WTC11 (cell line): ENCODE measurements around the gene PIGN. TPM values are rescaled to one million over a fixed set of nuclear protein-coding genes. Genes with fewer than 3 reads are reported as not detected.

ENCODE experiments used
- ATAC-seq: fragments of 200-7000 bp; cut with Tn5 transposase; 2 replicates; pipeline ENCODE4 v1.10.0; 2021; ENCODE audit warnings: mild to moderate bottlenecking, moderate library complexity
- CTCF ChIA-PET: fragments of 300-600 bp; sonication (Branson Sonifier 250); formaldehyde crosslinking; loops from one replicate; lab custom pipeline; 2021; ENCODE audit warnings: antibody characterized with exemption; lab: Charles Lee
- POLR2A ChIA-PET: fragments of 350-600 bp; sonication (Branson Sonifier 250); formaldehyde crosslinking; loops from one replicate; lab custom pipeline; 2021; ENCODE audit warnings: antibody characterized with exemption; lab: Charles Lee
- DNase-seq: peaks from one replicate; pipeline ENCODE4 v3.0.0; 2021; ENCODE audit warnings: low spot score
- H3K27ac Mint-ChIP-seq: 2 replicates; pipeline ENCODE4 v1.8.0; 2021; ENCODE audit warnings: mixed read lengths
- H3K27me3 Mint-ChIP-seq: 2 replicates; pipeline ENCODE4 v1.8.0; 2021; ENCODE audit warnings: low read depth, mild to moderate bottlenecking, moderate library complexity, mixed read lengths
- H3K36me3 Mint-ChIP-seq: 2 replicates; pipeline ENCODE4 v1.8.0; 2021; ENCODE audit warnings: mixed read lengths
- H3K4me1 Mint-ChIP-seq: 2 replicates; pipeline ENCODE4 v1.8.0; 2022; ENCODE audit warnings: mixed read lengths
- H3K4me3 Mint-ChIP-seq: 2 replicates; pipeline ENCODE4 v1.8.0; 2021; ENCODE audit warnings: mild to moderate bottlenecking, moderate library complexity, mixed read lengths
- H3K9me3 Mint-ChIP-seq: 2 replicates; pipeline ENCODE4 v1.8.0; 2021; ENCODE audit warnings: mixed read lengths
- CDX4 ChIP-seq: fragments of 250-450 bp; sonication (Bioruptor Pico); IDR thresholded peaks from 2 replicates; pipeline ENCODE4 v1.9.0; 2021; ENCODE audit warnings: moderate library complexity, mild to moderate bottlenecking, inconsistent platforms, borderline replicate concordance
- CREM ChIP-seq: sonication (generic); formaldehyde crosslinking; IDR thresholded peaks from 2 replicates; pipeline ENCODE4 v1.8.1; 2022; ENCODE audit warnings: mild to moderate bottlenecking, missing genetic modification reagents, moderate library complexity
- ELF4 ChIP-seq: sonication (generic); formaldehyde crosslinking; IDR thresholded peaks from 2 replicates; pipeline ENCODE4 v1.8.1; 2022; ENCODE audit warnings: low read depth, mild to moderate bottlenecking, moderate library complexity, missing genetic modification reagents
- FOXP1 ChIP-seq: sonication (generic); formaldehyde crosslinking; IDR thresholded peaks from 2 replicates; pipeline ENCODE4 v1.8.0; 2022; ENCODE audit warnings: missing genetic modification reagents, mild to moderate bottlenecking, moderate library complexity, borderline replicate concordance
- GRHL2 ChIP-seq: fragments of 250-450 bp; sonication (Bioruptor Pico); IDR thresholded peaks from 2 replicates; pipeline ENCODE4 v1.8.0; 2022; ENCODE audit warnings: mild to moderate bottlenecking, moderate library complexity; ENCODE audit not compliant: insufficient replicate concordance, severe bottlenecking
- MYBL2 ChIP-seq: sonication (generic); formaldehyde crosslinking; IDR thresholded peaks from 2 replicates; pipeline ENCODE4 v1.8.1; 2023; ENCODE audit warnings: mild to moderate bottlenecking, moderate library complexity, missing genetic modification reagents
- PRRX2 ChIP-seq: fragments of 250-450 bp; sonication (Bioruptor Pico); IDR thresholded peaks from 2 replicates; pipeline ENCODE4 v1.8.0; 2021; ENCODE audit warnings: mild to moderate bottlenecking
- RORB ChIP-seq: fragments of 250-450 bp; sonication (Bioruptor Pico); IDR thresholded peaks from 2 replicates; pipeline ENCODE4 v1.9.0; 2021; ENCODE audit warnings: mild to moderate bottlenecking
- SMAD4 ChIP-seq: sonication (generic); formaldehyde crosslinking; IDR thresholded peaks from 2 replicates; pipeline ENCODE4 v1.8.0; 2022; ENCODE audit warnings: mild to moderate bottlenecking, missing genetic modification reagents
- SP1 ChIP-seq: sonication (generic); formaldehyde crosslinking; conservative IDR thresholded peaks from 2 replicates; pipeline ENCODE4 v1.8.1; 2022; ENCODE audit warnings: missing genetic modification reagents
- USF1 ChIP-seq: sonication (generic); formaldehyde crosslinking; IDR thresholded peaks from 2 replicates; pipeline ENCODE4 v1.8.0; 2022; ENCODE audit warnings: mild to moderate bottlenecking, missing genetic modification reagents
- ZBTB21 ChIP-seq: sonication (generic); formaldehyde crosslinking; IDR thresholded peaks from 2 replicates; pipeline ENCODE4 v1.8.1; 2023; ENCODE audit warnings: mild to moderate bottlenecking, missing genetic modification reagents, borderline replicate concordance
- ZNF121 ChIP-seq: sonication (generic); formaldehyde crosslinking; IDR thresholded peaks from 2 replicates; pipeline ENCODE4 v1.8.0; 2023; ENCODE audit warnings: missing genetic modification reagents
- ZNF232 ChIP-seq: sonication (generic); formaldehyde crosslinking; IDR thresholded peaks from 2 replicates; pipeline ENCODE4 v1.8.0; 2022; ENCODE audit warnings: mild to moderate bottlenecking, missing genetic modification reagents
- ZNF263 ChIP-seq: sonication (generic); formaldehyde crosslinking; IDR thresholded peaks from 2 replicates; pipeline ENCODE4 v1.8.1; 2022; ENCODE audit warnings: low read depth, mild to moderate bottlenecking, moderate library complexity, missing genetic modification reagents
- ZNF281 ChIP-seq: sonication (generic); formaldehyde crosslinking; IDR thresholded peaks from 2 replicates; pipeline ENCODE4 v1.8.0; 2023; ENCODE audit warnings: mild to moderate bottlenecking, missing genetic modification reagents
- ZNF671 ChIP-seq: fragments of 250-450 bp; sonication (Bioruptor Pico); IDR thresholded peaks from 2 replicates; pipeline ENCODE4 v1.8.0; 2021; ENCODE audit warnings: mild to moderate bottlenecking
- ZSCAN18 ChIP-seq: fragments of 250-450 bp; sonication (Bioruptor Pico); IDR thresholded peaks from 2 replicates; pipeline ENCODE4 v2.1.2; 2022; ENCODE audit warnings: mild to moderate bottlenecking, moderate library complexity
- total RNA-seq: library from RNA; stranded (reverse); gene quantifications from 3 replicates; pipeline ENCODE4 v1.2.3, GENCODE V29; 2021
- TF ChIP-seq, protein P1 (sequence below): fragments of 250-450 bp; sonication (Bioruptor Pico); IDR thresholded peaks from 2 replicates; pipeline ENCODE4 v1.9.0; 2021; ENCODE audit warnings: mild to moderate bottlenecking
- TF ChIP-seq, protein P2 (sequence below): sonication (generic); formaldehyde crosslinking; IDR thresholded peaks from 2 replicates; pipeline ENCODE4 v1.8.1; 2022; ENCODE audit warnings: low read depth, missing genetic modification reagents, borderline replicate concordance
- TF ChIP-seq, protein P3 (sequence below): sonication (generic); formaldehyde crosslinking; IDR thresholded peaks from 2 replicates; pipeline ENCODE4 v1.8.1; 2022; ENCODE audit warnings: missing genetic modification reagents, borderline replicate concordance

PIGN gene
- total RNA-seq, 1 experiment from 2014 or later: 23.4 TPM

DNA sequence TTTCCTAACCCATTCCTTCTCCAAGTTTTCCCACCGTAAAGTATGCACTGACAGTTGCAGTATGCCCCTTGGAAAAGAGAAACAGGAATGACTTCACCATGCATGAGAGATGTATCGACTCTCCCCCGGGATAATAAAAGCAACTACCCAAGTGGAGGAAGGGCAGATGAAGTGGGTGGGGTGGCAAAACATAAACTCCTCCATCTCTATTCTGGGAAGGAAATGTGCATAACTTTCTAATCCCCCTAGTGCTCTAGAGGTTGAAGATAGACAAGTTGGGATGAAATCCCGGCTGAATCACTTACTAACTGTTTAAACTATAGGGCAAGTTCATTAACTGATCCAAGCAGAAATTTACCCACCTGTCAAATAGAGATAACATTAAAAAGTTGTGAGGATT lies 89.2 kb downstream of the PIGN start (continued):
- TF ChIP-seq, protein P1, sequence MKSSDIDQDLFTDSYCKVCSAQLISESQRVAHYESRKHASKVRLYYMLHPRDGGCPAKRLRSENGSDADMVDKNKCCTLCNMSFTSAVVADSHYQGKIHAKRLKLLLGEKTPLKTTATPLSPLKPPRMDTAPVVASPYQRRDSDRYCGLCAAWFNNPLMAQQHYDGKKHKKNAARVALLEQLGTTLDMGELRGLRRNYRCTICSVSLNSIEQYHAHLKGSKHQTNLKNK (CRISPR knock-in tag): no peak
- TF ChIP-seq MYBL2 (CRISPR knock-in tag): no peak
- no peak for TF ChIP-seq ZNF263

GRCh38 chr18:62091487-62092120 lies 95.3 kb downstream of the PIGN start:
- no peaks in the 10 kb centered on the region for H3K27me3 Mint-ChIP-seq
- DNase-seq (no peak), ATAC-seq (no peak)
- H3K9me3 Mint-ChIP-seq: no peaks in the 10 kb centered on the region
- no peak for TF ChIP-seq ZNF281 (CRISPR knock-in tag)
- no peak for TF ChIP-seq ZNF671 (CRISPR knock-in tag)
- TF ChIP-seq, protein P2, sequence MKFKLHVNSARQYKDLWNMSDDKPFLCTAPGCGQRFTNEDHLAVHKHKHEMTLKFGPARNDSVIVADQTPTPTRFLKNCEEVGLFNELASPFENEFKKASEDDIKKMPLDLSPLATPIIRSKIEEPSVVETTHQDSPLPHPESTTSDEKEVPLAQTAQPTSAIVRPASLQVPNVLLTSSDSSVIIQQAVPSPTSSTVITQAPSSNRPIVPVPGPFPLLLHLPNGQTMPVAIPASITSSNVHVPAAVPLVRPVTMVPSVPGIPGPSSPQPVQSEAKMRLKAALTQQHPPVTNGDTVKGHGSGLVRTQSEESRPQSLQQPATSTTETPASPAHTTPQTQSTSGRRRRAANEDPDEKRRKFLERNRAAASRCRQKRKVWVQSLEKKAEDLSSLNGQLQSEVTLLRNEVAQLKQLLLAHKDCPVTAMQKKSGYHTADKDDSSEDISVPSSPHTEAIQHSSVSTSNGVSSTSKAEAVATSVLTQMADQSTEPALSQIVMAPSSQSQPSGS: no peak
- TF ChIP-seq ZNF121 (CRISPR knock-in tag): no peak
- TF ChIP-seq, protein P3, sequence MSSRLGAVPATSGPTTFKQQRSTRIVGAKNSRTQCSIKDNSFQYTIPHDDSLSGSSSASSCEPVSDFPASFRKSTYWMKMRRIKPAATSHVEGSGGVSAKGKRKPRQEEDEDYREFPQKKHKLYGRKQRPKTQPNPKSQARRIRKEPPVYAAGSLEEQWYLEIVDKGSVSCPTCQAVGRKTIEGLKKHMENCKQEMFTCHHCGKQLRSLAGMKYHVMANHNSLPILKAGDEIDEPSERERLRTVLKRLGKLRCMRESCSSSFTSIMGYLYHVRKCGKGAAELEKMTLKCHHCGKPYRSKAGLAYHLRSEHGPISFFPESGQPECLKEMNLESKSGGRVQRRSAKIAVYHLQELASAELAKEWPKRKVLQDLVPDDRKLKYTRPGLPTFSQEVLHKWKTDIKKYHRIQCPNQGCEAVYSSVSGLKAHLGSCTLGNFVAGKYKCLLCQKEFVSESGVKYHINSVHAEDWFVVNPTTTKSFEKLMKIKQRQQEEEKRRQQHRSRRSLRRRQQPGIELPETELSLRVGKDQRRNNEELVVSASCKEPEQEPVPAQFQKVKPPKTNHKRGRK: no peak
- ChIA-PET POLR2A (no interaction called here), CTCF (no interaction called here)
- no peaks in the 10 kb centered on the region for H3K36me3 Mint-ChIP-seq
- no peaks in the 10 kb centered on the region for H3K4me1 Mint-ChIP-seq
- H3K4me3 Mint-ChIP-seq: no peak overlapping the region
- H3K27ac Mint-ChIP-seq: no peak overlapping the region

DNA sequence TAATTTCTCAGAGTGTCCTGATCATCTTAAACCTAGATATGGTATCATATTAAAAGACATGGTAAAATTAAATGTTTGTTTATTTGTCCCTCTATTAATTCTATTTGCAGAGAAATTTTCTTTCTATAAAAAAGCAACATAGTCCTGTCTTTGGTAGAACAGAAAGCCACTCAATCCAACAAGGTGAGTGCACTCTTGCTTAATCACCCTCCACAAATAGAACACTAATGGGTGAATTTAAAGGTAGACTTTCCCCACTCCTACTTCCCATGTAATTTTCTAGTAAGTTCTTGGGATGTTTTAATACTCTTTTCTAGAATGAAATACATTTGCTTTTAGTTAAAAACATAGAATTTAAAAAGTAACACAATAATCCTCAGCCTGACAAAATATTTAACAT lies 97.7 kb downstream of the PIGN start:
- ATAC-seq: no peak

GRCh38 chr18:62088156-62088555 lies 98.7 kb downstream of the PIGN start:
- CTCF ChIA-PET: no interaction called here
- no peaks in the 10 kb centered on the region for H3K36me3 Mint-ChIP-seq
- no peak for ATAC-seq

More for the DNA sequence above, 97.7 kb downstream of the PIGN start:
- POLR2A ChIA-PET: no interaction called here
- H3K36me3 Mint-ChIP-seq: no peaks in the 10 kb centered on the region
- no peak for TF ChIP-seq ZNF232
- no peak for TF ChIP-seq GRHL2 (CRISPR knock-in tag)
- no peak for TF ChIP-seq ZNF671 (CRISPR knock-in tag)
- TF ChIP-seq CREM (CRISPR knock-in tag): no peak
- no peak for TF ChIP-seq PRRX2 (CRISPR knock-in tag)
- TF ChIP-seq SMAD4 (CRISPR knock-in tag): no peak
- TF ChIP-seq, all 79 proteins: peak for 0
- CTCF ChIA-PET: no interaction called here
- DNase-seq: no peak
- Mint-ChIP-seq H3K4me1 (no peaks in the 10 kb centered on the region), H3K27ac (no peak overlapping the region), H3K4me3 (no peak overlapping the region), H3K27me3 (no peaks in the 10 kb centered on the region), H3K9me3 (no peaks in the 10 kb centered on the region)

More at GRCh38 chr18:62088156-62088555, 98.7 kb downstream of the PIGN start:
- Mint-ChIP-seq H3K4me1 (no peaks in the 10 kb centered on the region; the same call in 1 of the 2 replicates), H3K9me3 (no peaks in the 10 kb centered on the region), H3K27me3 (no peaks in the 10 kb centered on the region), H3K27ac (no peak overlapping the region), H3K4me3 (no peak overlapping the region)
- TF ChIP-seq ZSCAN18 (CRISPR knock-in tag): no peak
- TF ChIP-seq SP1 (CRISPR knock-in tag): no peak
- TF ChIP-seq FOXP1: no peak
- TF ChIP-seq ELF4 (CRISPR knock-in tag): no peak
- TF ChIP-seq RORB (CRISPR knock-in tag): no peak
- no peak for TF ChIP-seq CDX4
- TF ChIP-seq USF1: no peak
- no peak for TF ChIP-seq ZBTB21
- POLR2A ChIA-PET: no interaction called here
- no peak for DNase-seq
